CD4-positive, alpha-beta T cell treated with Interleukin-15 for 4 hours (primary cell): ENCODE data around the gene EHD2.
"Not testable (repeated sequence)": the region's sequence is repeated elsewhere in the genome, so short reads cannot be mapped to it uniquely, and the experiment has no call there.

Source experiments
- DNase-seq: peaks from one replicate; pipeline ENCODE4 v3.0.0-alpha.2; 2020; ENCODE audit warnings: low spot score

Gene EHD2

GRCh38 chr19:47768604-47769003 is 55.4 kb downstream of the EHD2 start:
- DNase-seq: no peak

- no peak for DNase-seq
Measured at GRCh38 chr19:47769534-47769933, 56.3 kb downstream of the EHD2 start.

DNA sequence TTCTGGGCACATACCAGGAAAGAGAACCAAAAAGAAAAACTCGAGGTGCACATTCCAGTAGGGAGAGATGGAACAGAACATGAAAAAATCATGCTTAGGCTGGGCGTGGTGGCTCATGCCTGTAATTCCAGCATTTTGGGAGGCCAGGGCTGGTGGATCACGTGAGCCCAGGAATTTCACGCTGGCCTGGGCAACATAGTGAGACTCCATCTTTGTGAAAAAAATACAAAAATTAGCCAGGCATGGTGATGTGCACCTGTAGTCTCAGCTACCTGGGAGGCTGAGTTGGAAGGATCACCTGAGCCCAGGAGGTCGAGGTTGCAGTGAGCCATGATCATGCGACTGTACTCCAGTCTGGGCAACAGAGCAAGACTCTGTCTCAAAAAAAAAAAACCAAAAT is 58.1 kb downstream of the EHD2 start:
- DNase-seq: not testable (repeated sequence)

DNA sequence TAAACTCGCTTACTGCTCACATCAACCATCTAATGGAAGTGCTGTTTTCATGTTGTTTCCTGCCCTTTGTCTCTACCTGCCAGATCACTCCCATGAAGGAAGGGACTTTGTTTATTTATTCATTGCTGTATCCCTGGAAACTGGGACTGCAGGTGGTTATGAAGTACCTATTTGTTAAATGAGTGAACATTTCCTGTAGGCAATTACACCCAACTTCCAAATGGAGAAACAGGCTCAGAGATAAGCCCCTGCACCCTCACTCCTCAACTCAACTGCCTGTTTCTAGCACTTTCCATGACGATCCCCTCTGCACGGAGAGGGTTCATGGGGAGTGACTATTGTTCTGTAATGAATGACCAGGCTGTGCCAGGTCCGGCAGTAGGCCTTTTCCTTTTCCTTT is 63.3 kb downstream of the EHD2 start:
- DNase-seq: no peak

DNA sequence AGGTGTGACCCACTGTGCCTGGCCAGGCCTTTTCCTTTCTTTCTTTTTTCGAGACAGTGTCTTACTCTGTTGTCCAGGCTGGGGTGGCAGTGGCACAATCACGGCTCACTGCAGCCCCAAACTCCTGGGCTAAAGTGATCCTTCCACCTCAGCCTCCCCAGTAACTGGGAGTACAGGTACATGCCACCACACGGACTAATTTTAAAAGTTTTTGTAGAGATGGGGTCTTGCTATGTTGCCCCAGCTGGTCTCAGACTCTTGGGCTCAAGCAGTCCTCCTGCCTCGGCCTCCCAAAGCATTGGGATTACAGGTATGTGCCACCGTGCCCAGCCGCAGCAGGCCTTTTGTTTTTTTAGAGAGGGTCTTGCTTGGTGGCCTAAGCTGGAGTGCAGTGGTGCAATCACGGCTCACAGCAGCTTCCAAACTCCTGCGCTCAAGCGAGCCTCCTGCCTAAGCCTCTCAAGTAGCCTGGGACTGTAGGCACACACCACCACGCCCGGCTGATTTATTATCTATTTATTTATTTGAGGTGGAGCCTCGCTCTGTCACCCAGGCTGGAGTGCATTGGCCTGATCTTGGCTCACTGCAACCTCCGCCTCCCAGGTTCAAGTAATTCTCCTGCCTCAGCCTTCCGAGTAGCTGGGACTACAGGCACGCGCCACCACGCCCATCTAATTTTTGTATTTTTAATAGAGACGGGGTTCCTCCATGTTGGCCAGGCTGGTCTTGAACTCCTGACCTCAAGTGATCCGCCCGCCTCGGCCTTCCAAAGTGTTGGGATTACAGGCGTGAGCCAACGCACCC is 64.2 kb downstream of the EHD2 start:
- not testable (repeated sequence) for DNase-seq

- DNase-seq: peak; percentile 79
Measured at GRCh38 chr19:47778049-47778953, 65.1 kb downstream of the EHD2 start, which contains the start of gene SELENOW. SELENOW (plus strand) TSS chr19:47778703; CDS start chr19:47778786, 83 bp downstream.

DNA sequence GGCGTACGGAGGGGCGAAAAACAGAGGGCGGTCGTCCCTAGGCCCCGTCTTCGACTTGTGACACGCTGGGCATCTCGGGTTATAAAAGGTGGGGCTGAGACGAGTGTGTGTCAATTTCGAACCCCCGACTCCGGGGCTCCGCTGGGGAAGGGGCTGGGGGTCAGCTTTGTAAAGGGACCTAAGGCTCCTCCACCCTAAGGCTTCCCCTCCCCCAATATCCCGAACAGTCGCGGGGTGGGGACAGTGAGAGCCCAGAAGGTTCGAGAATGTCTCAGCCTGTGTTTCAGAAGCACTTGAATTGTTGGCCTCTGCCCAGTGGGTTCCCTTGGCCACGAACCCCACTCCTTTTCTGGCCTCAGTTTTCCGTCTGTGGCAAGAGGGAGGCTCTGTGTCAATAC is 65.7 kb downstream of the EHD2 start:
- peak; percentile 8 for DNase-seq

- no peak for DNase-seq
Measured at GRCh38 chr19:47779524-47780214, 66.4 kb downstream of the EHD2 start.

DNA sequence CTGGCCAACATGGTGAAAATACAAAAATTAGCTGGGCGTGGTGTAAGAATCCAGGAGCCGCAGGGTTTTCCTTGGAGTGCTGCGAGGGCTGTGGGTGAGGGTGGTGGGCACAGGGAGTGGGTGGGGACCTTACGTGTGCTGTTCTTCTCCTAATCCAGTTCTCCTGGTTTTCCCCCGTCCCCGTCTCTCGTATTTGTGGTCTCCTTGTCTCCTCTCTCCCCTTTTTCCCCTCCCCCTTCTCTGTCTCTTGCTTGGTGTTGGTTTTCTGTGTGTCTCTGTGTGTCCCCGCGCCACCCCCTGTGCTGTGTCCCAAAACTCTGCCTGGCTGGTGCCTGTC is 67.0 kb downstream of the EHD2 start:
- DNase-seq: no peak

DNA sequence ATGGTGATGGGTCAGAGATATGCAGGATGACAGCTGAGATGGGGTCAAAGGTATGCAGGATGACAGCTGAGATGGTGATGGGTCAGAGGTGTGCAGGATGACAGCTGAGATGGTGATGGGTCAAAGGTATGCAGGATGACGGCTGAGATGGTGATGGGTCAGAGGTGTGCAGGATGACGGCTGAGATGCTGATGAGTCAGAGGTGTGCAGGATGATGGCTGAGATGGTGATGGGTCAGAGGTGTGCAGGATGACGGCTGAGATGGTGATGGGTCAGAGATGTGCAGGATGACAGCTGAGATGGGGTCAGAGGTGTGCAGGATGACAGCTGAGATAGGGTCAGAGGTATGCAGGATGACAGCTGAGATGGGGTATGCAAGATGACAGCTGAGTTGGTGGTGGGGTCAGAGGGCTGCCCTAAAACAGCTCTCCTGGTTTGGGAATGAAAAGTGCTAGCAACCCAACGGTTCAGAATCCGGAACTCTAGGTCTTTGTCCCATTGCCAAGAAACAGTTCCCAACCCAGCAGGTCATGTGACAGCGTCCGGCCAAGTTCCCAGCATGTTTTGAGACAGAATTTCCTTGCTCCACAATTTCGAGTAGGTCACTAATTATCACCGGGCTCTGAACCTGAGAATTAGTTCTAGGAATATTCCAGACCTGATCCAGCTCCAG is 68.5 kb downstream of the EHD2 start:
- DNase-seq: no peak

GRCh38 chr19:47786566-47786965 is 73.3 kb downstream of the EHD2 start:
- no peak for DNase-seq

- not testable (repeated sequence) for DNase-seq
Measured at GRCh38 chr19:47787307-47787706, 74.1 kb downstream of the EHD2 start.

GRCh38 chr19:47789811-47790210 is 76.6 kb downstream of the EHD2 start:
- not testable (repeated sequence) for DNase-seq

DNA sequence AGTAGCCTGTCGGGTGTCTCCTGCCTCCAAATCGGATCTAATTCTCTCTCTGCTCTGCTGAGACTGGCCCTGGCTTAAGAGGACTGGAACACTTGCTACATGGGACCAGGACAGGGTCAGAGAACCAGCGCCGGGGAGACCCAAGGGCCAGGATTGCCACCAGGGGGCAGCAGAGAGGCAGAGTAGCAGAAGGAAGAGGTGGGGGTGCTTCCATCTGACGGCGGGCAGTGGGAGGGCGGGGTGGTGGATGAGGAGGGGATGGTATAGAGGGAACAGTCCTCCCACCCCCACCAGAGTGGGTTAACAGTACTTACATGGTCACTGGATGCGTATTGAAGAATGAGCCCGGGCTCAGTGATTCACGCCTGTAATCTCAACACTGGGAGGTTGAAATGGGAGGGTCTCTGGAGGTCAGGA is 77.2 kb downstream of the EHD2 start:
- DNase-seq: peak; percentile 76

GRCh38 chr19:47792616-47793015 is 79.4 kb downstream of the EHD2 start:
- DNase-seq: no peak
